HL-60 (cell line): Measurements from ENCODE around the gene ITPKC.

Source experiments
- CTCF ChIP-seq: IDR thresholded peaks from one replicate; pipeline ENCODE4 v1.5.1; 2011; ENCODE audit warnings: low read length, control low read depth, inconsistent platforms; ENCODE audit not compliant: insufficient read depth
- POLR2AphosphoS5 ChIP-seq: IDR thresholded peaks from 2 replicates; pipeline ENCODE4 v1.6.1; 2012; ENCODE audit warnings: low read depth

GRCh38 chr19:40726279-40726678, 9.4 kb downstream of the ITPKC start:
- no peak for TF ChIP-seq CTCF
- no peak for TF ChIP-seq POLR2AphosphoS5
